Activated CD8-positive, alpha-beta memory T cell treated with anti-CD3 and anti-CD28 coated beads for 48 hours (primary cell): Measurements from ENCODE around the gene PEX10.

Experiments used
- DNase-seq, 3 experiments: peaks; one replicate each; pipeline ENCODE4 v3.0.0-alpha.2; 2020; ENCODE audit warnings: low read depth in 2 of 3, low spot score in 2 of 3

PEX10 gene

DNA sequence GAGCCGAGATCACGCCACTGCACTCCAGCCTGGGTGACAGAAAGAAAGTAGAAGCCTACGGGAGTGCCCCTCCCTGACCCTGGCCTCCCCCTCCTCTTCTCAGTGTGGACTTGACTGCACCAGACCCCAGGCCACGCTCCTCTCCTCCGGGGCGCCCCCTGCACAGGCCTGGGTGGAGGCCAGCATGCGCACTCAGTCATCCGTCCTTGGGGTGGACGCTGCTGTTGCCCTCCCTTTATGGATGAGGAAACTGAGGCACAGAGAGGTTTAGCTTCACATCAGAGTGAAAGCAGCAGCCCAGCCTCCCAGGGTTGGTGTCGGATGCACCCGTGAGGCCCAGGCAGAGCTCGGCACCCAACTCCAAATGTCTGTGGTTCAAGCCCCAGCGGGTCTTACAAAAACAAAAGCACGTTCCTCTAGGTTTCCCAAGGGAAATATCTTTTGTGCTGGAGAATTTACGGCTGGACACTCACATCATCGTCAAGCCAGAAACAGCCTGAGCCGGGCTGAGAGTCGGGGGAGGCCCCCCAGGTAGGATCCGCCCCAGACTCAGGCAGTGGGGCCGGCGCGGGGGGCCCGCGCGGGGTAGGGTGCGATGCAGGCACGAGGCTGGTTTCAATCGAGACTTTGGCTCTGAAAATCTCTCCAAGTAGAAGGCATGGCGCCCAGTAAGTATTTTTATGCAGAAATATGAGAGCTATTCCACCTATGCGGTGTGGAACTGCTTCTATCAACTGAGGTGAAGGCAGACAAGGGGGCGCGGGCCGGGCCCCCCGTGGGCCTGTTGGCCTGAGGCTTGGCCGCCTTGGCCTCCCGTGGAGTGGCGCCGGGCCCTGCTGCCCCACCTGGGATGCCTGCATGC lies 57.6 kb downstream of the PEX10 start:
- DNase-seq, result no peak
